GM19193 (cell line): ENCODE measurements around the gene SRPK1.

Source experiments
- POLR2A ChIP-seq: IDR thresholded peaks from 4 replicates; pipeline ENCODE4 v1.6.1; 2011; ENCODE audit not compliant: insufficient read depth, insufficient read length; ENCODE audit errors: extremely low read depth

Gene SRPK1

DNA sequence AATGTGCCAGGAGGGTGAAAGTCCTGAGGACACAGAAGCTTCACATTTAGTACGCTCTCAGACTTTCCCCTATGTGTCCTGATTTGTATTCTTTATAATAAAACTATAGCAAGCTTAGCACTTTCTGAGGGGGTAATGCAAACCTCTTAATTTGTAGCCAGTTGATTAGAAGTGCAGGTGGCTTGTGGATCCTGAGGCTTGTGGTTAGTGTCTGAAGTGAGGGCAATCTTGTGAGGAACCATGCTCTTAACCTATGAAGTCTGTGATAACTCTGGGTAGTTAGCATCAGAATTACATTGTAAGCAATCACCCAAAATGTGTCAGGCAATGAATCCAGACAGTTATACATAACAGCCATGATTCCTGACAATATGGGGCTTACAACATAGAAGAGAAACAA, 64.6 kb downstream of the SRPK1 start:
- no peak for TF ChIP-seq POLR2A

DNA sequence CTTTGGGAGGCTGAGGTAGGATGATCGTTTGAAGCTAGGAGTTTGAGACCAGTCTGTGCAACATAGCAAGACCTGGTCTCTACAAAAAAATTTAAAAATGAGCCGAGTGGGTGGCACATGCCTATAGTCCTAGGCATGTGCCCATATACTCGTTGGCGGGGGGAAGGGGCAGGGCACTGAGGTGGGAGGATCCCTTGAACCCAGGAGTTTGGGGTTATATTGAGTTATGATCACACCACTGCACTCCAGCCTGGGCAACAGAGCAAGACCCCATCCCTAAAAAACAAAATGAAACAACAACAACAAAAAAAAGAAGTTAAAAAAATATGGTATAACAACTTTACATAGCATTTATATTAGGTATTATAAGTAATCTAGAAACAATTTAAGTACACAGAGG, 67.9 kb downstream of the SRPK1 start:
- no peak for TF ChIP-seq POLR2A

- no peak for TF ChIP-seq POLR2A
Measured at GRCh38 chr6:35850208-35850607, 70.7 kb downstream of the SRPK1 start.

DNA sequence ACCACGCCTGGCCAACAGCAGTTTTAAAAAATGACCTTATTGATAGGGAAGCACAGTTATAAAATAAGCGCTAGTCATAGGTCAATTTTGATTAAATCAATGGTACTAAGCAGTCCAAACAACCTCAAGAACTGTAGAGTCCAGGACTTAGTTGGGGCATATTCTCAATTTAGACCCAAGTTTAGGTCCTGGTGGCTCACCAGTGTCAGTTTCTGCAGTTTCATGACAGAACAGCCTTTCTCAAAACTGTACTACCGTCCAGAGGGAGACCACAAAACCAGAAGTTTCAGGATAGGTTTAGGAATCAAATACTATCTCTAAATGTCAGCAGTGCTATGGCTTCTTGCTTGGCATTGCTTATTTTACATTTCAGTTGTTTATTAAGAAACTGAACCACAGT, 76.6 kb downstream of the SRPK1 start:
- no peak for TF ChIP-seq POLR2A

- TF ChIP-seq POLR2A, result no peak
Measured at GRCh38 chr6:35842381-35842780, 78.5 kb downstream of the SRPK1 start.

GRCh38 chr6:35839019-35839418, 81.9 kb downstream of the SRPK1 start:
- no peak for TF ChIP-seq POLR2A

DNA sequence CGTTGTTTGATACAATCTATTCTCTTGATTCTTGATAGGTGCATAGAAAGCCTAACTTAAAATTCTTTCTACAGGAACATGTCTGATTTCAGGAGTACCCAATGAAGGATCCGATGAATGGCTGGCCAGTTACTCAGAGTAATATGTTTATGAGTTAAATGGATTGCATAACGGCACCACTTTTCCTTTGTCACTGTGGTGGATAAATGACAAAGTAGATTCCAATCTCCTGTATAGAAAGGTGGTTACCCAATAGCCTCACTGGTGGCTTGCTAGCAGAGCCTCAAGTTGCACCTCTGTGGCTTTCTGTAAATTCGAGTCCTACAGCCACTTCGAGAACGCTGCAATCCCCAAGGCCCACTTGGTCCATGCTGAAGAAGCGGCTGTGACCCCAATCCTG, 87.4 kb downstream of the SRPK1 start:
- no peak for TF ChIP-seq POLR2A

DNA sequence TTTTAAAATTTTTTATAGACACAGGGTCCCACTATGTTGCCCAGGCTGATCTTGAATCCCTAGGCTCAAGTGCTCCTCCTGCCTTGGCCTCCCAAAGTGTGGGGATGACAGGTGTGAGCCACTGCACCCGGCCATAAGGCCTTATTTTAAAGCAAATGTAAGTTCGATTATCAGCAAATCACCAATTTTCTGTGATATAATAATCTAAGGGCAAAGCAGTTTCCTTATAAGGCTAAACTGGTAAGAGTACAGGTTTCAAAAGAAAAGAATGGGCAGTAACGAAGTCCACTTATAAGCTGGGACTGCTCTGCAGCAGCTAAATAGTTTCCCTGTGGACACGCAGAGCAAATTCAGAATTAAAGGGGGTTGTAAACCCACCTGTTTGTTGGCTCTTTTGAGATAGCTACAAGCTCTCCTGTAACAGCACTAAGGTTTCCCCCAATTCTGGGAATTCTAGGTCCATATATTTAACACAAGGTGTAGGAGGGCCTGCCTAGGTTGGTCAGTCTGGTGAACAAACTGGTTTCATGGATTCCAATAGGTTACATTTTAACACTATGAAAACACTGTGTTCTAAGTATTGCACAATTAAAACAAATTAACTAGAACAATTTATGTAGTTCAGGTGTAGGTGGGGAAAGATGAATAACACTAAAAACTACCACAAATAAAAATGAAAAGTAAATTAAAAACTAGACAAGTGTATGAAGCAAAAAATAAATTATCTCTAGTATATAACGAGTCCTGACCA, 89.5 kb downstream of the SRPK1 start:
- TF ChIP-seq POLR2A, result no peak

- no peak for TF ChIP-seq POLR2A
Measured at GRCh38 chr6:35829306-35829705, 91.6 kb downstream of the SRPK1 start.

- no peak for TF ChIP-seq POLR2A
Measured at GRCh38 chr6:35824552-35825192, 96.2 kb downstream of the SRPK1 start.

DNA sequence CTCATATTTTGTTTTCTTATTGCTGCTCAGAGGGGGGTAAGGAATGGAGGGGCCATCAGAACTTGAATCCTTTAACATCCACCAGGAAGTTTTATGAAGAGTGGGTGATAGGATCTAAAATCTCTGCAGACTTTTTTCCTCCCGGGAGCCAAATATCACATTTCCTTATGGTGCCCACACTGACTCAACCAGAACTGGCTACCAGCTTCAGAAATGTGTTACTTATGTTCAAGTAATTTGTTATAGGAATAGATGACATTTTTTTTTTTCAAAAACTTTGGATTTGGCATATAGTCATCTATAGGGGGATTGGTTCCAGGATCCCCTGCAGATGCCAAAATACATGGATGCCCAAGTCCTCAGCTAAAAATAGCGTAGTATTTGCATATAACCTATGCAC, 97.3 kb downstream of the SRPK1 start:
- no peak for TF ChIP-seq POLR2A

DNA sequence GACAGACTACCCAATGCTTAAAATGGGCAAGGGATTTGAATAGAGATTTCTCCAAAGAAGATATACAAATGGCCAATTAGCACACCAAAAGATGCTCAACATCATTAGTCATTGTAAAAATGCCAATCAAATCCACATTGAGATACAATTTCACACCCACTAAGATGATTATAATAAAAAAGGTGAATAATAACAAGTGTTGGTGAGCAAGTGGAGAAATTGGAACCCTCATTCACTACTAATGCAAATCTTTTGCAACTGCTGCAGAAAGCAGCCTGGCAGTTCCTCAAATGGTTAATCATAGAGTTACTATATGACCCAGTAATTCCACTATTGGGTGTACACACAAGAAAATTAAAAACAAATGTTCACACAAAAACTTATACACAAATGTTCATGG, 103.4 kb downstream of the SRPK1 start:
- no peak for TF ChIP-seq POLR2A

GRCh38 chr6:35811699-35811995, 109.3 kb downstream of the SRPK1 start:
- no peak for TF ChIP-seq POLR2A

- TF ChIP-seq POLR2A, result no peak
Measured at GRCh38 chr6:35810971-35811698, 109.8 kb downstream of the SRPK1 start.

- TF ChIP-seq POLR2A, result no peak
Measured at GRCh38 chr6:35809809-35810208, 111.1 kb downstream of the SRPK1 start.

GRCh38 chr6:35808688-35809087, 112.2 kb downstream of the SRPK1 start:
- TF ChIP-seq POLR2A, result no peak
